HG03460 (cell line): ENCODE data around the gene PBLD.
"Not testable (repeated sequence)": the region's sequence is repeated elsewhere in the genome, so short reads cannot be mapped to it uniquely, and the experiment has no call there.

ENCODE experiments used
- ATAC-seq: cut with Tn5 transposase; IDR thresholded peaks from one replicate; pipeline ENCODE4 v1.9.1; 2021; ENCODE audit not compliant: unreplicated experiment

The PBLD gene

DNA sequence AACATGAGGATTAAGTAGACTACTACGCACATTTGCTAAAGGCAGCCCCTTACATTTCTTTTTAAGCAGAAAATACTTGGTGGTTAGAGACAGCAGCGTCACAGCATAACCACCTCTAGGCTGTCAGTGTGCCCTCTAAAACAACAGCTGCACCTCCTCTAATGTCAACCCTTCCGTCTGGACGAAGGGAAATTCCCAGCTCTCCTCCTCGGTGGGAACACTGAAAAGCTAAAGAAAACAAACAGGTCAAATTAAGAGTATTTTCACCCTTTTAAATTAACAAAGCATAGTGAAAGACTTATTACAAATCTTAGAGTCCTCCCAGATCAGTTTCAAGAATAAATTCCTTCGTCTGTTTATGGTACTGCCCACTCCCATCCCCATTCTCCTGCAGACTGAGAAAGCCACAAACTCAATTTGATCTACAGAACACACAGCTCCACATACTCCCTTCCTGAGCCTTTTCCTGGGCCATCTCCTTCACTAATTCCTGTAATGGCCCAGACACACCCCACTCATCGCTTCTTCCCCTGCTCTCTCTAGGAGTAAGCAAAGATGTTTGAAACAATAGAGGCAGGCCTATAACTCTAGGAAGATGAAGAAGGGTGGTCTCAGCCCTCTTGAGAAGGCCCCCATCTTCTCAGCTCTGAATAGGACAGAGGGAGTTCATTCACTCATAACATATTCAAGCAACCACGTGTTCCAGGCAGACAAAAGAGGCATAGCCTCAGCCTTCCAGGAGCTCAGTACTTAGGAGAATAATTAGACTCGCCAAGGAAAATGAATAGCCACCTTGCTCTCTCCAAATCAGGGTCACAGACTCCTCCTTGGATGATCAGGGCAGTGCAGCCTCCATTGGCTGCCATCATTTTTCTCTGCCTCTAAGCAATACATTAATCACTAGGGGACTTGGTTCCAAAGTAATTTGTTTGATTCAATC, 48.4 kb downstream of the PBLD start:
- no peak for ATAC-seq

DNA sequence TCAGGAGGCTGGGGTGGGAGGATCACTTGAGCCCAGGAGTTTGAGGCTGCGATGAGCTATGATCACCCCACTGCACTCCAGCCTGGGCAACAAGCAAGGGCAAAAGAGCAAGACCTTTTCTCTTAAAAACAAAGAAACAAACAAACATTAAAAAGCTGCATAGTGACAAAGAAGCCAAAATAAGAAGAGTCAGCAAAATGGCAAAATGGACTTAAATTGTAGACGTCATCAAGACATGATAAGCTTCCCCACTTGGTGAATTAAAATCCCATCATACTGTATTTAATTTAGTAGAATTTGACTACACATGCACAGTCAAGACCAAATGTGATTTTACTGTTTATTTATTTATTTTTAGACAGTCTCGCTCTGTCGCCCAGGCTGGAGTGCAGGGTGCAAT, 52.0 kb downstream of the PBLD start:
- no peak for ATAC-seq

DNA sequence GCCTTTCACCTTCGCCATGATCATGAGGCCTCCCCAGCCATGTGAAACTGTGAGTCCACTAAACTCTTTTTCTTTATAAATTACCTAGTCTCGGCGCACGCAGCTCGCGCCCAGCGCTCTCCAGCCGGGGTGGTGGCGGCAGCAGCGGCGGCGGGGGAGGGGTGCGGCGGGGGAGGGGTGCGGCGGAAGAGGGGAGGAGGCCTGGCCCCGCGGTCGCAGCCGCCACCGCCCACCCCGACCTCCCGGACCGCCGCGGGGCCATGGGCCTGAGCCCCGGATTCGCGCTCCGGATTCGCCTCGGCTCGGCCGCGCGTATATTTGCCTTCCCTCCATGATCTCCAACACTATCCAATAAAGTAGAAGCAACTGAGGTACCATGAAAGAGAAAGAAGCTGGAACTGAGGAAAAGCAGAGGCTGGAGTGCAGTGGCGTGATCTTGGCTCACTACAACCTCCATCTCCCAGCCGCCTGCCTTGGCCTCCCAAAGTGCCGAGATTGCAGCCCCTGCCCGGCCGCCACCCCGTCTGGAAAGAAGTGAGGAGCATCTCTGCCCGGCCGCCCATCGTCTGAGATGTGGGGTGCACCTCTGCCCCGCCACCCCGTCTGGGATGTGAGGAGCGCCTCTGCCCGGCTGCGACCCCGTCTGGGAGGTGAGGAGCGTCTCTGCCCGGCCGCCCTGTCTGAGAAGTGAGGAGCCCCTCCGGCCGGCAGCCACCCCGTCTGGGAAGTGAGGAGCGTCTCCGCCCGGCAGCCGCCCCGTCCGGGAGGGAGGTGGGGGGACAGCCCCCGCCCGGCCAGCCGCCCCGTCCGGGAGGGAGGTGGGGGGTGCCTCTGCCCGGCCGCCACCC, 53.6 kb downstream of the PBLD start:
- ATAC-seq = not testable (repeated sequence)

DNA sequence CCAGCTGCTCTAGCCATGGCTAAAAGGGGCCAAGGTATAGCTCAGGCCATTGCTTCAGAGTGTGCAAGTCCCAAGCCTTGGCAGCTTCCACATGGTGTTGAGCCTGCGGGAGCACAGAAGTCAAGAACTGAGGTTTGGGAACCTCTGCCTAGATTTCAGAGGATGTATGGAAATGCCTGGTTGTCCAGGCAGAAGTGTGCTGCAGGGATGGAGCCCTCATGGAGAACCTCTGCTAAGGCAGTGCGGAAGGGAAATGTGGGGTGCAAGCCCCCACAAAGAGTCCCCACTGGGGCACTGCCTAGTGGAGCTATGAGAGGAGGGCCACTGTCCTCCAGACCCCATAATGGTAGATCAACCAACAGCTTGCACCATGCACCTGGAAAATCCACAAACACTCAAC, 54.9 kb downstream of the PBLD start:
- ATAC-seq = not testable (repeated sequence)

DNA sequence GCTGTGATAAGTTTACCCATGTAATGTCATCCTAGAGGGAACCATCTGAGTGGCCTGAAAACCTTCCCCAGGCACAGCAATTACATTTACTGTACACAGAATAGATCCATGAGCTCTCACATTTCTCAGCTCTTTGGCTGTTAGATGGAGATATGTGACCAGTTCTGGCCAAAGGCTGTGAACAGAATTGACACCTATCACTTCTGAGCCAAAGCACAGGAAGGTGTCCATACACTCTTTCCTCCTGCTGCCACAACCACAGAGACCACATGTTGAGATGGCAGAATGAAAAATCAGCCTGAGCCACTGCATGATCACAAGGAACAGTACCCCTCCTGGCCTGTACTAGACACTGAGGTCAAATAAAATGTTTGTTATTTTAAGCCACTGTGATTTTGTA, 56.5 kb downstream of the PBLD start:
- ATAC-seq = no peak

DNA sequence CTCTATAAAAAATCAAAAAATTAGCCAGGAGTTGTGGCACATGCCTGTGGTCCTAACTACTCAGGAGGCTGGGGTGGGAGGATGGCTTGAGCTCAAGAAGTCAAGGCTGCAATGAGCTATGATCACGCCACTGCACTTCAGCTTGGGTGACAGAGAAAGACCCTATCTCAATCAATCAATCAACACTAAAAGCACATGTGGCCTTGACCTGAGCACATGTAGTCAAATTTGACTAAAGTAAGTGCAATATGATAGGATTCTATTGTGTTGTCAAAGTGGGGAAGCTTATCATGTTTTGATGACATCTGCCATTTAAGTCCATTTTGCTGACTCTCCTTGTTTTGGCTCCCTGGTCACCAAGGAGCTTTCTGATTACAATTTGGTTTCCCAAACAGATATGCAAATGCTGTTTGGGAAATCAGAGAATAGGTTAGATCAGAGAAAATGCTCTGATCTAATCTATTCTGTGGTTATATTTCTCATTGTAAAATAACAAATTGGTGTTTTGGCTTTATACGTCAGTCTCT, 57.1 kb downstream of the PBLD start:
- ATAC-seq = no peak

DNA sequence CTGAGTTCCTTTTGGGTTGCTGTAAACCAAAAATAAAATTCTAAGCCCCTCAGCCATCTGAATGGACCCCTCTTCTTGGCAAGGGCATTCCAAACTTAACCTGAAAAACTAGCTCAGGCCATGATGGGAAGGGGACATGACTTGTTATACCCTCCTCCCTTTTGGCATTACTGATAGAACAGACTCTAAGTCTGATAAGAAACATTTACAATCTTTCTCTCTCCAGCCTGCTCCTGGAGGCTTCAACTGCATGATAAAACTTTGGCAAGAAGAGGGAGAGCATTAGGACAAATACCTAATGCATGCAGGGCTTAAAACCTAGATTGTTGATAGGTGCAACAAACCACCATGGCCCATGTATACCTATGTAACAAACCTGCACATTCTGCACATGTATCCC, 59.9 kb downstream of the PBLD start:
- ATAC-seq = no peak

DNA sequence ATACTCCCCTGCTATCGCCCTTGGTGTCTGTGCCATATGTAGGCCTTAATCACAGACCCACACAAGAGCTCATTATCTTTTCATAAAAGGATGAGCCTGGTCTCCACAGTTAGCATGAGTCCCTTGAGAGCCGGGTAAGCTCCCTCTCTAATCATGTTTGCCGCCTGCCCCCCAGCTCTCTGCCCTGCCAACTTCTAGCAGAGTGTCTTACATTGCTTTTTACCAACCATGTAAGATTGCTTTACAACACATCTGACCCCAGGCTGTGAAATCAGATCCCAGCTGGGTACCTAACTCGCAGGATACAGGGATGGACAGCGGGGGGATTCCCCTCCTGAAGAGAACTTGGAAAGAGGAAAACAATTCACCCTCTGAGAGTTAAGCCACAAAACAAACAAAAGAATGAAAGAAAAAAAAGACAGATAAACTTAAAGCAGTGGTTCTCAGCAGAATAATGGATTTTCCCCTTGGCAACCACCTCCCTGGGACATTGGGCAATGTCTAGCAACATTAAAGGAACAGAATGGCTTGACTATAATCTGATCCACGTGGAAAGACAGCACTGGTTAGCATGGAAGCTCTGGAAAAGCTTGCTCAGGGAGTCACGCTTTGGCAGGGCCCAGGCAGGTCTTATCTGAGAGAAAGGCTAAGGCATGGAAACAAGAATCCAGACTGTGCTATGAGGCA, 61.4 kb downstream of the PBLD start:
- ATAC-seq = no peak

DNA sequence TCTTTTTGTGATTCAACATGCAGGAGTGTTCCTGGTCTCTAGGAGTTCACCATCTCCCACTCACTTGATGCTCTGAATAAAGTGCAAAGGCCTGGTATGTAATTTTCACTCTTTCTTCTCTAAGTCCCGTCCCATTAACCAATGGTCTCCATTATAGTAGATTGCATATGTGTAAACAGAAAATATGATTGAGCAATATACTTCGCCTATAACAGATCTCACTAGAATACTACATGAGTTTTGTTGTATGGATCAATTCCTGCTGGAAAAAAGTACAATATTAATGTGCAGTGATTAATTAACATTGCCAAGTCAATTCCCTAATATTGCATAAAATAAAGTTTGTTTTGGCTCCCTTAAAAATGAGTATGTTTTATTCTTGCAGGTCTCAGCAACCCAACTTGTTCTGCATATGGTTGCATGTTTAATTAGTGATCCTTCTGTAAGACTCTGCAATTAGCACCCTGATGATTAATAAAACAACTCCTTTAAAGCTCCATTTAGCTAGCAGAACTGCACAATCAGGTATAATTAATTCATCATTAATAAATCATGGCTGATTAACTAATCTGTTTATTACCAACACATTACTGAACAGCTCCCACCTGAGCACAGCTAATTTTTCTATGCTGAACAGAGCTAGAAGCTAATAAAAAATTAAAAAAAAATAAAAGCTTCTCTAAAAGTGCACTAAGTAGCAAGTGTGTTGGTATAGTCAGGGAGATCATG, 63.0 kb downstream of the PBLD start:
- no peak for ATAC-seq

DNA sequence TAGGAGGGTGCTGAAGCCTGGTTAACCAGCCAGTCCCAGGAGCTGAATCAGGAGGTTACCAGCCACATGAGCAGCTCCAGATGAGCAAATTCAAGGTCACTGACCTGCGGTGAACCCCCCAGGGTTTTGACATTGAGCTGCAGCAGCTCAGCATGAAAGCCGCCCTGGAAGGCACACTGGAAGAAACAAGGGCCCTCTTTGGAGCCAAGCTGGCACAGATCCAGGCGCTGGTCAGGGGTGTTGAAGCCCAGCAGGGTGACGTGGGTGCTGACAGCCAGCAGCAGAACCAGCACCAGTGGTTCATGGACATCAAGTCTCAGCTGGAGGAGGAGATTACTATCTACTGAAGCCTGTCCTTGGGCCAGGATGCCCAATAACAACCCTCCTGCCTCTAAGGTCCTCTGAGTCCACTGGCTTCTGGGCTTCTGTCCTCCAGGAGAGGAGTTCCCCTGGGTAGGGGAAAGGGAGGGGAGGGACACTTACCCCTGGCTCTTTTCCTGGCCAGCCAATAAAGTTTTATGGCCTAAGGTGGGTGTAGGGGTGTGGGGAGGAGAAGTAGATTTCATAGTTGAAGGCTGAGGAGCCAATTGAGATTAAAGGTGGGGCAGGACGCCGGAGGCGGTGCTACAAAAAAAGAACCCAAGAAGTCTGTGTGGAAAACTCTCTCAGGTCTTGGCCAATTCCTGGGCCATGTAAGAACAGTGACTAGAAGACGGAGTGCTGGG, 71.4 kb downstream of the PBLD start:
- no peak for ATAC-seq

DNA sequence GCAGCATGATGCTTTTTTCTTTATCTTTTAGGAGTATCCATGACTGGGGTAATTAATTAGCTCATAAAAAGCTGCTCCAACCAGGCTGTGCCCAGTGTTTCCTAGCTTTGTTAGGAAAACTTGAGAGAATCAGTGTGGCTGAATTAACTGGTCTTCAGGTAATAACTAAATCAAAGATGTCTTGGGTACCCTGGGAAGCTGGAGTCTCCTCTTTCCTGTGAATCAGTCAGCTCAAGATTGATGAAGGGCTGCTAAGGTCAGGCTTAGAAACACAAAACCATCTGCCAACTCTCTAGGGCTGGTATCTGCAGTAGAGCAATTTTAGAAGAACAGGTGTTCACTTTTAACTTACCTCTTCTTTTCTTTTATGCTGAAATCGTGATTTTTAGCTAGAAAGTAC, 79.4 kb downstream of the PBLD start:
- ATAC-seq = no peak

DNA sequence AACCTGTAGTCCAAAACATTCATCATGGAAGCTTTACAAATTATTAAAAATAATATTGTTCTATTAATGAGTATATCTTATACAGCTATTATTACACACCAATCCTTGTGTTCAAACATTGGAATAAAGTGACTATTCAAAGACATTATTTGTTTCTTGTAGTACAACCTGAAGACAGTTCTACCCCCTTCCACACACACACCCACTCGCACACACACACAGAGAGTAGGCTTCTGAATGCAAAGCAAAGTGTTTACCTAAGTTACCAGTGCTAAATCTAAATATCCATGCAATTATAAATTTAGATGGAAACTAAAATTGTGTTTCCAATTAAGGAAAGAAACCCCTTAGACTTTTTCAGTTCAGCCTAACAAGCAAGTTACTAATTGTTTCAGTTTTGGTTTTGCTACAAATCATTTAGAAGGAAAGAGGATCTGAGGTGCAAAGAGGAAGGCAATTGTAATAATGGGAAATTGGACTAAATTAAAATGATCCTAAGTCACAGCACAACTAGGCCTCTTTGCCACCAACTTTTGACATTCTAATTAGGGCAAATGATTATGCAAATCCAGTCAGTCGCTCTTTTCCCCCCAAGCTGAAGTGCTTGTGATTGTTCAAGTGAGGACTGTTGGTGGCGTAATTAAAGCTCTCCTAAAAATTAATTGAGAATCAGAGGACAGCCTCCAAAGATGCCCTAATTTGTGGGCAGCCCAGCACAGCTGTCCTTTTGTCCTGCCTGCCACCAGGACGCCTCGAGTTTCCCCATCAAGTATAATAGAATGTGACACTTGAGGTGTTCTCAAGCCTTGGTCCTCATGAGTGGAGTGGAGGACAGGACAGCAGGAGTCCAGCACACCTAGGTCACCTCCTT, 80.9 kb downstream of the PBLD start:
- no peak for ATAC-seq

DNA sequence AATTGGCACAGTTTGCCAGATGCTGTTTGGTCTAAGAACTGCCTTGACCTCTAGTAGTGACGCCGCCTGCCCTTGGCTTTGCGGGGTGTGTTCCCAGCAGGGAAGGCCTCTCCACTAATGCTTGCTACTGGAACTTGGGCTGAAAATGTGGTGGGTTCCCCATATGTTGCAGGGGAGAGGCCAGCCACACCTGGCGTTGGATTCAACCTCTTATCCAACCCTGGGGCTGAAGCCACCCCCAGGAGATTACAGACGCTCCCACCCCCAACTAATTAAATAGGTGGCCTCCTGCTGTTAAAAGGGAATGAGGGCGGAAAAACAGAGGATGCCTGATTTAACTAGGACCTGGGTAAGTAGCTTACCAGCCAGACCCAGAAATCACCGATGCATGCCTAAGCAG, 81.6 kb downstream of the PBLD start:
- no peak for ATAC-seq

DNA sequence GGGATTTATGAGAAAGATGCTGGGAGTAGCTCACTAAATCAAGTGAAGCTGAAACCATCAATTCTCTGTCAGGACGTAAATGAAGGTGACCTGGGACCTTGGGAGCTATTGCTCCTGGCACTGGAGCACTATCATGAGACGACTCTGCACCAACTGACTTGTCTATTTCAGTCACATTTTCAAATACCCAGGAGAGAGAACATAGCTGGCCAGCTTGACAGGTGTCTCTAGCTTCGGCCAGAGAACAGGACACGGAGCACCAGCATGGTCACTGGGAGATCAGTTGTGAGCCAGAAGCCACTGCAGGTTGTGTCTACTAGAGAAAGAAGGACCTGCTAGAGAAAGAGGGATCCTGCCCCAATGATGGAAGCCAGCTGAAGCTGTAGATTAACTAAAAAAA, 83.4 kb downstream of the PBLD start:
- no peak for ATAC-seq

DNA sequence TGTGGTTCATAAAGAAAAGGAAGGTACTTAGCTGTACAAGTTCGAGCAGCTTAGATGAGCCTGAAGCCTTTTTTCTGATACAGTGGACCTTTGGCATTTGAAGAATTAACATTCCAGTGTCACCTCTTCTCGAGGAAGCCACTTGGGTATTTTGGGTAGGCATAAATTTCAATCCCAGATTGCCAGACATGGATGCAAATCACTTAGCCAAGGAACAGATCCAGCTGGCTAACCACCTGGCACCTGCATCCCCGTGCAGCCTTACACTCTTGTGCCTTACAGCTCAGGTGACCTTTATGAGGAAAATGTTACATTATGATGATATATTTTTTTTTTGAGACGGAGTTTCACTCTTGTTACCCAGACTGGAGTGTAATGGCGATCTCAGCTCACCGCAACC, 84.8 kb downstream of the PBLD start:
- ATAC-seq = no peak

DNA sequence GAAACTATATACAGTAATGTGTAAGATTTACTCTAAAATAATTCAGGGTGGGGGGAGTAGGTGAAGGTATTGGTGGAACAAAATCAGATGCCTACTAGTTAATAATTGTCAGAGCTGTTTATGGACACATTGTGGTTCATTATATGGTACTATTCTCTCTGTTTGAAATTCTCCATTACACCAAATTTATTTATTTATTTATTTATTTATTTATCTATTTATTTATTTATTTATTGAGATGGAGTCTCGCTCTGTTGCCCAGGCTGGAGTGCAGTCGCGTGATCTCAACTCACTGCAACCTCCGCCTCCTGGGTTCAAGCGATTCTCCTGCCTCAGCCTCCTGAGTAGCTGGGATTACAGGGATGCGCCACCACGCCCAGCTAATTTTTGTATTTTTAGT, 86.3 kb downstream of the PBLD start:
- not testable (repeated sequence) for ATAC-seq

DNA sequence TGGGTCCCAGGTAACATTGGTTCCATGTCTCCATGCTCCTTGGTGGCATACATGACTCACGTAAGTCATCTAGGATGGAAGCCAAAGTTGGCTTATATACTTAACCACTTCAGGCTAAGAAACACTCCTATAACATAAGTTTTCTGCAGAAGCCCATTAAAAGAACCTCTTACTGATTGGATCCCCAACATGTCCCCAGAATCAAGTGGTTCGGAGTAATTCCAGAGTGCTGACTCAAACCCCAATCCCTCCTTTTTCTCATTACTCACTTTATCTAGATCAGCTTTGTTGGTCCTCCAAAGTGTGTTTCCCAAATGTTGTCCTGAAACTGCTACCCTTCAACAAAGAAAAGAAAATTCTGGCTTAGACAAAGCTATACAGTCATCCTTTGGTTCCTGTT, 90.7 kb downstream of the PBLD start:
- ATAC-seq = no peak

DNA sequence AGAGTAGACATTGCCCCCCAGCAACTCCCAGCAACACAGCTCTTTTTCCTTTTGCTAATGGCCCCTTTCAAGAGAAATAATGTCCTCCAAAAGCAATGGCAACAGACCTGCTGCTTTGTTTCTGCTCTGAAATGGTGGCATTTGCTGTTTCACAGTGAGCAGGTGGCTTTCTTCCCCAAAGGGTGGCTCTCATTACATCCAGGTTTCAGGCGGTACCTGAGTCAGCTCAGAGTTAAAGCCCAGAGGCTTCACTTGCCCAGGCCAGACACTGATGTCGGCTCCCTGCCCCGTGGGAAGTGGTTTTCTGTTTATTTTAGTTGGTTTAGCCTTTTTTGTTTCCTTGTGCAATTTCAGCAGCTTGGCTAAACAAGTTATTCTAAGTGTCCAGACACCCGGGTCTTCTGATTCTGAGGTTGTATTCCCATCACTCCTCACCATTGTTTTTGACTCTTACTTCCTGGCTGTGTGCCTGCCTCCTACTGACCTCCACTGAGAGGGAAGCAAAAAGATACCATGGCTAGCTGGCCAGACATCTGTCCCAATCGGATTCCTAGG, 93.1 kb downstream of the PBLD start:
- no peak for ATAC-seq

DNA sequence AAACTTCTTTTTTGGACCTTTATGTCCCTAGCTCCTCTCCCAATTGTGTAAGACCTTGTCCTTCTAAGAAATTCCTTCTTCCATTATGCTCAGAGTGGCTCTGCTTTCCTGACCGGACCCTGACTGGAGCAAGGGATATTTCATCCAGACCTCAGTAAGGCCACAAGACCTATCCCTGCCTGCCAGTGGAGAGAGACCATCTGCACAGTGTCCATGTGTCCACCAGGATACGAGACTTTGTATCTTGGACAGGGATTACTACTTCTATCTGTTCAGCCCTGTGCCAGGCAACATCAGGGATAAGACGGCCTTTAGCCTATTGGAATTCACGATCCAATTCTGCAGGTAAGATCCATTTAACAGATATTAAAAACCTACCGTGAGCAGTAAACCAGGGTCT, 93.7 kb downstream of the PBLD start:
- no peak for ATAC-seq
